NK-92 treated with Interleukin-12 subunit alpha and Interleukin-12 subunit beta, amount 100 ng/mL, for 24 hours (cell line): ENCODE measurements around the gene RETREG2.
"Not testable (repeated sequence)": the region's sequence is repeated elsewhere in the genome, so short reads cannot be mapped to it uniquely, and the experiment has no call there.

Source experiments
- DNase-seq: peaks from one replicate; lab custom pipeline; 2025; lab: John Stamatoyannopoulos, UW

RETREG2 gene

GRCh38 chr2:219197388-219197787, 19.3 kb downstream of the RETREG2 start:
- no peak for DNase-seq

DNA sequence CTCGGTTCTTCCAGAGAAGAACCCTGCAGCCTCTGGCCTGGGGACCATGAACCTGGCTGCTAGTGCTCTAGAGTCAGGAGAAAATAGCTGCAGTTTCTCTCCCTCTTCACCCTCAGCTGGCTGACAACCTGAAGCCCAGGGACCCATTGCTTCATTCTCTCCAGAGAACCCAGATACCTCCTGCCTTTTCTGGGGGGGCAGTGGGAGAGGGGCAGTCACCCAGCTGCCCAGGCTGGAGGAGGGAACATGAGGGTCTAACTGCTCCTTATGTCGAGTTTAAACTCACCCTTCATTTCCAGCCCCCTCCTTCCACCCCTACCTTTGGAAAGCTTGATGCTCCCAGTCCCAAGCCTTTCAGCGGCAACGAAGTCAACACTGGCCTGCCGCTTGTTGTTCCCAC, 20.9 kb downstream of the RETREG2 start:
- DNase-seq, result no peak

GRCh38 chr2:219199470-219200211, 21.6 kb downstream of the RETREG2 start:
- no peak for DNase-seq

DNA sequence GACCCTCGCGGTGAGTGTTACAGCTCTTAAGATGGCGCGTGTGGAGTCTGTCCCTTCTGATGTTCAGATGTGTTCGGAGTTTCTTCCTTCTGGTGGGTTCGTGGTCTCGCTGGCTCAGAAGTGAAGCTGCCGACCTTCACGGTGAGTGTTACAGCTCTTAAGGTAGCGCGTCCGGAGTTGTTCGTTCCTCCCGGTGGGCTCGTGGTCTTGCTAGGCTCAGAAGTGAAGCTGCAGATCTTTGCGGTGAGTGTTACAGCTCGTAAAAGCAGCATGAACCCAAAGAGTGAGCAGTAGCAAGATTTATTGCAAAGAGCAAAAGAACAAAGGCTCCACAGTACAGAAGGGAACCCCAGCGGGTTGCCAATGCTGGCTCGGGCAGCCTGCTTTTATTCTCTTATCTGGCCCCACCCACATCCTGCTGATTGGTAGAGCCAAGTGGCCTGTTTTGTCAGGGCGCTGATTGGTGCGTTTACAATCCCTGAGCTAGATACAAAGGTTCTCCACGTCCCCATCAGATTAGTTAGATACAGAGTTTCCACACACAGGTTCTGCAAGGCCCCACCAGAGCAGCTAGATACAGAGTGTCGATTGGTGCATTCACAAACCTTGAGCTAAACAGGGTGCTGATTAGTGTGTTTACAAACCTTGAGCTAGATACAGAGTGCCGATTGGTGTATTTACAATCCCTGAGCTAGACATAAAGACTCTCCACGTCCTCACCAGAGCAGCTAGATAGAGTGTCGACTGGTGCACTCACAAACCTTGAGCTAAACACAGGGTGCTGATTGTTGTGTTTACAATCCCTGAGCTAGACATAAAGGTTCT, 22.6 kb downstream of the RETREG2 start:
- not testable (repeated sequence) for DNase-seq

DNA sequence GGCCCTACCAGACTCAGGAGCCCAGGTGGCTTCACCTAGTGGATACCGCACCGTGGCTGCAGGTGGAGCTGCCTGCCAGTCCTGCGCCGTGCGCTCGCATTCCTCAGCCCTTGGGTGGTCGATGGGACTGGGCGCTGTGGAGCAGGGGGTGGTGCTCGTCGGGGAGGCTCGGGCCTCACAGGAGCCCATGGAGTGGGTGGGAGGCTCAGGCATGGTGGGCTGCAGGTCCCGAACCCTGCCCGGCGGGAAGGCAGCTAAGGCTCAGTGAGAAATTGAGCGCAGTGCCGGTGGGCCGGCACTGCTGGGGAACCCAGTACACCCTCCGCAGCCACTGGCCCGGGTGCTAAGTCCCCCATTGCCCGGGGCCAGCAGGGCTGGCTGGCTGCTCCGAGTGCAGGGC, 23.3 kb downstream of the RETREG2 start:
- not testable (repeated sequence) for DNase-seq

DNA sequence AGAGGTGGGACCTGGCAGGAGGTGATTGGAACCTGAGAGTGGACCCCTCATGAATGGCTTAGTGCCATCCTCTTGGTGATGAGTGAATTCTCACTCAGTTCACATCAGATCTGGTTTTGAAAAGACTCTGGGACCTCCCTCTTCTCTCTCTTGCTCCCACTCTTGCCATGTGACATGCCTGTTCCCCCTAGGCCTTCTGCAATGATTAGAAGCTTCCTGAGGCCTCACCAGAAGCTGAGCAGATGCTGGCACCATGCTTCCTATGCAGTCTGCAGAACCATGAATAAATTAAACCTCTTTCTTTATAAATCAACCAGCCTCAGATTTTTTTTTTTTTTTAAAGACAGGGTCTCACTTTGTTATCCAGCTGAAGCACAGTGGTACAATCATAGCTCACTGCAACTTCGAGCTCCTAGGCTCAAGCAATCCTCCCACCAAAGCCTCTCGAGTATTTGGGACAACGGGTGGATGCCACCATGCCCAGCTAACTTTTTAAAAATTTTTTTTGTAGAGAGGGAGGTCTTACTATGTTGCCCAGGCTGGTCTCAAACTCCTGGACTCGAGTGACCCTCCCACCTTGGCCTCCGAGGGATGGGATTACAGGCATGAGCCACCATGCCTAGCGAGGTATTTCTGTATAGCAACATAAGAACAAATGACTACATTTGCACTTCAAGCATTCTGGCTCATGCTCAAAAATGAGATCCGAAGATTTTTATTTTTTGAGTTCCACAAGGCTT, 26.5 kb downstream of the RETREG2 start:
- no peak for DNase-seq

DNA sequence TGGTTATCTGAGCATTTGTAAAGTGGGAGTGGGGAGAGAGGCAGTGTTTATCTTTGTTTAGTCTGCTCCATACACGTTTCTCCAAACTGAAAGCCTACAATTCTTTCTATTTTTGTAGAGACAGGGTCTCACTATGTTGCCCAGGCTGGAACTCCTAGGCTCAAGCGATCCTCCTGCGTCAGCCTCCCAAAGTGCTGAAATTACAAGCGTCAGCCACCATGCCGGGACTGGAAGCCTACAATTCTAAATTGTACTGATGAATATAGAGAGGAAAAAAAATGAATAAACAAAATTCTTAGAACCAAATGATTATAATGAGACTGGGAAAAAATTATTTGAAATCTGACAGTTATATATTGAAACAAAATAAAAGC, 27.1 kb downstream of the RETREG2 start:
- DNase-seq, result no peak

DNA sequence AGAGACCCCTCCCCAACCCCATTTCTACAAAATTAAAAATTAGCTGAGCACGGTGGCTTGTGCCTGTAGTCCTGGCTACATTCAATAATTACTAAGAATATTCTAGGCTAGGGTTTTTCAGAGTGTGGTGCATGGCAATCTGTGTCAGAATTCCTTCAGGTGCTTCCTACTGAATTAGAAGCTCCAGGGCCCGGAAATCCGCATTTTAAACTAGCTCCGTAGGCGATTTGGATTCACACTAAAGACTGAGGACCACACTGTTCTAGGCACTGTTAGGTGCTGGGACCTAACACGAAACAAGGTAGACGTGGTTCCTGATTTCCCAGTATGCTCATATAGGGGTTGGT, 27.9 kb downstream of the RETREG2 start:
- DNase-seq, result no peak

DNA sequence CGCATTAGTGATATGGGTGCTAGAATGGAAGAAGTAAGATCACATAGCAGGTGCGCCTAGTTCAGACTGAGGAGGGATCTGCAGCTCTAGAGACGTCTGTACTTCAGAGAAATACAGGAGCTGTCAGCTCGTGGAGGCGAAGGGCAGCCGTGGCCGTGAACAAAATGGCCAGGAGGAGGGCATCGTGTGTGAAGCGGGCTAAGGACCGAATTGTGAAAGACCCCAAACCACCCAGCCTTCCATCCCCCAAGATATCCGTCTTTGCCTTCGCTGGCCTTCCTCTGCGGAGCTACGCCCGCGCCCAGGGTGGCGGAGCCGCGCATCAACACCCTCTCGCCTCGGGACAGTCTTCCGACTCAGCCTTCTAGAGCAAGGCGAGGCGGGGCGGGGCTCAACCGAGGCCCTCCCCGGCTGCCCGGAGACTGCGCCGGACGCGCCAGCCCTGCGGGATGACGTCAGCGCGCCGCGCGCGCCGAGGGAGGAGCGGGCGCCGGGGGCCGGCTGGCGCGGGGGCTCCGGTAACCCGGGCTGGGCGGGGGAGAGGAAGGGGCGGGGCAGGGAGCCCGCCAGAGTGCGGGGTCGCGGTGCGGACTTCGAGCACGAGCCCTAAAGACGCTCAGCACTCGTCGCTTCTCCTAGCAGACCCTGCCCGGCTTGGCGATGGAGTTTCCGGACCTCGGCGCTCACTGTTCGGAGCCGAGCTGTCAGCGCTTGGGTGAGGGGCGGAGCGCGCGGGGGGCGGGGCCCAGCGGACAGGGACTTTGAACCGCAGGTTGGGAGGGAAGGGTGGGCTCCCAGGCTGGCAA, 28.5 kb downstream of the RETREG2 start, which contains the start of gene ZFAND2B:
ZFAND2B (plus strand) TSS at position 455 of the 806 bp plus-strand sequence; CDS start at position 661, 206 bp downstream.
- DNase-seq, result peak; percentile 93

DNA sequence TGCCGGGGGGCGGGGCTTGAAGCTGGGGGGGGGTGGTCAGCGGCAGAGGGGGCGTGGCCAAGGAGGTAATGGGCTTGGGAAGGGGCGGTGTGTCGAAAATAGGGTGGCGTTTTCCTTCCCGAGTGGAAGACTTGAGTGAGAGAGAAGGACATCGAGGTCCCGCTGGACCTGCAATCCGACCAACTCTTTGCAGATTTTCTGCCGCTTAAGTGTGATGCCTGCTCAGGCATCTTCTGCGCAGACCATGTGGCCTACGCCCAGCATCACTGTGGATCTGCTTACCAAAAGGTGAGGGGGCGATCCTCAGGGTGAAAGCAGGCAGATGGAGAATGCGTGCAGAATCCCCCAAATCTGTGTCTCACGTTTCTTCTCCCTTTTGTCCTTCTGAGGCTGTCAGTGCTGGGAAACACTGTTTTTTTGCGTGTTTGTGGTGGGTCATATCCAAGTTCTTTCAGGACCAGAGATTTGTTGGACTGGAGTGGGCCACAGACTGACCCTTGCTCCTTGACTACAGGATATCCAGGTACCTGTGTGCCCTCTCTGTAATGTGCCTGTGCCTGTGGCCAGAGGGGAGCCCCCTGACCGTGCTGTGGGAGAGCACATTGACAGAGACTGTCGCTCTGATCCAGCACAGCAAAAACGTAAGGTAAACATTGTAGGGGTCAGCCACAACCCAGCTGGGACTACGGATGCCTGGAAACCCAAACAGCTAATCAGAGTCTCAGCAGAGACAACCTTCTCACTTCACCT, 29.2 kb downstream of the RETREG2 start:
- no peak for DNase-seq

- DNase-seq, result no peak
Measured at GRCh38 chr2:219207884-219208740, 30.0 kb downstream of the RETREG2 start.

DNA sequence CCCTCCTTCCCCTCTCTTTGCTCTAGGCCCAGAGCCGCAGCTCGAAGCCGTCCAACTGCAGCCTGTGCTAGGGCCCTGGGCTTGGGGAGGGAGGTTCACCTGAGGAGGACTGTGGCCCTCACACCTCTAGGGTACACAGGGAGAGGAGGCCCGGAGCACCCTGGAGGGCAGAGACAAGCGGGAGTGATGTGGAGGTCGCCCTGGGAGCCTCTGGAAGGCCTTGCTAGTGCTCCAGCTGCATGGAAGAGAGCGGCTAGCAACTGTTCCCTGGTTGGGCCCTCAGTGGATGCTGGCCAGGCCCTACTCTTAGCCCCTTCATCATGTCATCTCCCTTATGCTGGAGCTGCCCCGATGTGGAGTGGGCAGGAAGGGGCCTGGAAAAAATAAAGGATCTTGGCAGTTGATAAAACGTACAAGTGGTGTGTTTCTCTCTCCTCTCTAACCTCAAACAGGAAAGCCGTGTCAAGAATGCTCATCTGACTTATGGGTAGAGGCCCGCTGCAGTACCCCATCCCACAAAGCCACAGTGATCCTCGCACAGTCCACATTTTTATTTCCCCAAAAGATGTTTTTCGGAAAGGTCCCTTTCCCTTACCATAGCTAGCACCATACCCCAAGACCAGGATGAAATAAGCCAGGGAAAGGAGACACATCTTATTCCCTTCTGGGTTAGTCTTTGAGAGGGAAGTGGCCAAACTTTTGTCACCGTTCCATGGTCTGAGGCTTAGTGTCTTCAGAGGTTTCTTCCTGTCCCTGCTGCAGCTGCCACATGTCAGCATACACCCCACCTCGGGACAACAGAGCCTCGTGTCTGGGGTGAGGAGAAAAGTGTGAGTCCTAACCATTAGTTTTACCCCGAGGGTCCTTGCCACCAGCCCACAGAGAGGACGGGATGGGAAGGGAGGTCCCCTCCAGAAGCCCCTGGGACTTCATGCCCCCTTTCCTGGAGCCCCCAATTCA, 31.4 kb downstream of the RETREG2 start:
- DNase-seq, result no peak

DNA sequence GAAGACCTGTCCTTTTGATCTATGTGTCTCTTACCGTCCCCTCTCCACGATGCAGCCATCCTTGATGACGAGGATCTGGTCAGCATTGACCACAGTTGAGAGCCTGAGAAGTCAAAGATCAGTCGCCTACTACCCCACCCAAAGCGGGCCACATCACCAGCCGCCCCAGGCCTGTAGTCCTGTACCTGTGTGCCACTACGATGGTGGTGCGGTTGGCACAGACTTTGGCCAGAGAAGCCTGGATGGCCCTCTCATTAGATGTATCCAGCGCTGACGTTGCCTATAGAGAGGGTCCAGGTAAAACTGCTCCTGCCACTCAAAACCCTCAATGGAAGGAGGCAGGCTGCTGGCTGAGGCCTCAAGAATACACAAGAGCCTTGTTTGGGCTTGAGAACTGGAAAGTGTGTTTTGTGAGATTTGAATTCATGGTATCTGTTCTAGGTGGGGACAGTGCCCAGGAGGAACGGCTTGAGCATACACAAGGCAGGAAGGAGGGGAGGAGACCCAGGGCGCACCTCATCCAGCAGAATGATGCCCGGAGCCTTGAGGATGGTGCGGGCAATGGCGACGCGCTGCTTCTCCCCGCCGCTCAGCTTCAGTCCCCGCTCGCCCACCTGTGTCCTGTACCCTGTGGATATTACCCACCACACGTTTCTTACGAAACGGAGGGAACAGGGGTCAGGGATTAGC, 32.3 kb downstream of the RETREG2 start:
- DNase-seq, result no peak

- DNase-seq, result no peak
Measured at GRCh38 chr2:219210886-219211362, 32.8 kb downstream of the RETREG2 start.

DNA sequence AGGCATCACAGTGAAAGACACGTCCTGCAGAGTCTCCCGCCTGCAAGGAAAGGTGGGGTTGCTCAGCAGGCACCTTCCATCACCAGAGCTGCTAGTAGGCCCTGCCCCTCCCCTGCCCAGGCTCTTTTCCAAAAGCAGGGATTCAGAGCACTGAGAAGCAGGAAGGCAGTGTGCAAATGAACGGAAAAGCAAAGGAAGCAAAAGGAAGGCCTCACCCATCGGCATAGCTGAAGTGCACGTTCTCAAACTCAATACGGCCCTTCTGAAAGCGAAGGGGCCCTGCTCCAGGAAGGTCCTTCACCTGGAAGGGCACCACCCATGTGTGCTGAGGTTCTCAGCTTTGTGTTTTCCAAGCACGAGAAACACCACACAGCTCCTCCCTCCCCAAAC, 34.9 kb downstream of the RETREG2 start:
- no peak for DNase-seq

GRCh38 chr2:219213486-219214071, 35.5 kb downstream of the RETREG2 start:
- DNase-seq, result no peak

GRCh38 chr2:219214141-219214540, 36.1 kb downstream of the RETREG2 start:
- DNase-seq, result no peak

DNA sequence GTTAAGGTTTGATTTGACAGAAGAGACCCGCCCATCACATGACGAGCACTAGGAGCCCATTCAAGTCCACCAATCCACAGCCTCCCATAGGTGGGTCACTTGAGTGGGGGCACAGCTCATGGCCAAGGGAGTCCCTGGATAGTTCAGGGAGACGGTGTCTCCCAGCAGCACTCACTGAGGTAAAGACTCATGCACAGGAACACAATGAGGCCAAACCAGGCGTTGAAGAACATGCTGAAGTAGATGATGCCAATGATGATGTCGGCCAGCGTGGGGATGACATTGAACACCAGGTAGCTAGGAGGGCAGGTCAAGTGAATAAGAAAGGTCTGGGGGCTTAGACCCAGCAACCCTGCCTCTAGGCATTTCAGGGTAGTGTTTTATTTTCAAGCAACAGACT, 36.7 kb downstream of the RETREG2 start:
- no peak for DNase-seq
